GM23338 (cell line): Measurements from ENCODE around the gene MYO5B. TPM values are rescaled to one million over a fixed set of nuclear protein-coding genes. Genes with fewer than 3 reads are reported as not detected.

Experiments used
- ATAC-seq: fragments of 200-7000 bp; cut with Tn5 transposase; 3 replicates; pipeline ENCODE4 v1.9.1; 2020
- DNase-seq: peaks from one replicate; pipeline ENCODE4 v3.0.0-alpha.2; 2015; ENCODE audit warnings: low spot score
- H2AFZ ChIP-seq: fragments of 200-600 bp; sonication (generic); 2 replicates; pipeline ENCODE4 v1.8.0; 2016; ENCODE audit warnings: antibody characterized with exemption, mild to moderate bottlenecking, moderate library complexity
- H3F3A ChIP-seq: fragments of 200-600 bp; sonication (generic); replicated peaks from 2 replicates; pipeline ENCODE4 v1.8.0; 2017; ENCODE audit warnings: antibody characterized with exemption, mixed run types, low read depth
- H3K27ac ChIP-seq: fragments of 200-600 bp; sonication (generic); 2 replicates; pipeline ENCODE4 v1.6.1; 2016; ENCODE audit warnings: low read depth
- H3K27me3 ChIP-seq: fragments of 200-600 bp; sonication (generic); 2 replicates; pipeline ENCODE4 v1.8.0; 2016; ENCODE audit warnings: mild to moderate bottlenecking, mixed run types, moderate library complexity; ENCODE audit not compliant: insufficient read depth
- H3K36me3 ChIP-seq: fragments of 200-600 bp; sonication (generic); 2 replicates; pipeline ENCODE4 v1.8.0; 2016; ENCODE audit warnings: mild to moderate bottlenecking; ENCODE audit not compliant: insufficient read depth
- H3K4me1 ChIP-seq: fragments of 200-600 bp; sonication (generic); 2 replicates; pipeline ENCODE4 v1.8.0; 2016; ENCODE audit warnings: mild to moderate bottlenecking, moderate library complexity; ENCODE audit not compliant: insufficient read depth
- H3K4me2 ChIP-seq: fragments of 200-600 bp; sonication (generic); 2 replicates; pipeline ENCODE4 v1.7.1; 2017; ENCODE audit warnings: mixed run types
- H3K4me3 ChIP-seq: fragments of 200-600 bp; sonication (generic); 2 replicates; pipeline ENCODE4 v1.6.1; 2016; ENCODE audit warnings: mixed run types
- H3K79me2 ChIP-seq: fragments of 200-600 bp; sonication (generic); replicated peaks from 2 replicates; pipeline ENCODE4 v1.8.0; 2017; ENCODE audit warnings: mild to moderate bottlenecking; ENCODE audit not compliant: insufficient read depth
- H3K9me2 ChIP-seq: fragments of 200-600 bp; sonication (generic); 2 replicates; pipeline ENCODE4 v1.8.0; 2017; ENCODE audit not compliant: insufficient read depth
- H4K20me1 ChIP-seq: fragments of 200-600 bp; sonication (generic); replicated peaks from 2 replicates; pipeline ENCODE4 v1.8.0; 2017; ENCODE audit warnings: mild to moderate bottlenecking; ENCODE audit not compliant: insufficient read depth
- H3K27ac Mint-ChIP-seq: 2 replicates; pipeline ENCODE4 v1.8.0; 2020; ENCODE audit warnings: inconsistent platforms, mild to moderate bottlenecking, moderate library complexity, mixed read lengths
- H3K27me3 Mint-ChIP-seq: 3 replicates; pipeline ENCODE4 v1.8.0; 2022; ENCODE audit warnings: low read depth, mild to moderate bottlenecking, moderate library complexity, mixed read lengths, inconsistent platforms; ENCODE audit not compliant: insufficient read depth, poor library complexity
- H3K36me3 Mint-ChIP-seq: 3 replicates; pipeline ENCODE4 v1.8.0; 2021; ENCODE audit warnings: low read depth, mild to moderate bottlenecking, inconsistent platforms, moderate library complexity, mixed read lengths
- H3K4me1 Mint-ChIP-seq: 3 replicates; pipeline ENCODE4 v1.8.0; 2020; ENCODE audit warnings: mild to moderate bottlenecking, inconsistent platforms, mixed read lengths
- H3K4me3 Mint-ChIP-seq: 3 replicates; pipeline ENCODE4 v1.8.0; 2021; ENCODE audit warnings: moderate library complexity, mild to moderate bottlenecking, inconsistent platforms, mixed read lengths
- H3K9me3 Mint-ChIP-seq: 3 replicates; pipeline ENCODE4 v1.8.0; 2020; ENCODE audit warnings: moderate library complexity, mild to moderate bottlenecking, inconsistent platforms, mixed read lengths
- CTCF ChIP-seq, 2 experiments: fragments of 200-600 bp in 1 of 2; sonication (generic) in 1 of 2; conservative IDR thresholded peaks; 2 replicates each; pipeline versions ENCODE4 v1.5.1 to v1.6.1; 2016 to 2017; ENCODE audit warnings: antibody characterized with exemption in 2 of 2, low read depth in 2 of 2, mild to moderate bottlenecking in 2 of 2, moderate library complexity in 1 of 2
- EZH2 ChIP-seq: fragments of 200-600 bp; sonication (generic); IDR thresholded peaks from one replicate; pipeline ENCODE4 v1.8.0; 2017; ENCODE audit warnings: antibody characterized with exemption, mild to moderate bottlenecking, low read depth; ENCODE audit not compliant: unreplicated experiment
- EZH2phosphoT487 ChIP-seq: fragments of 200-600 bp; sonication (generic); IDR thresholded peaks from one replicate; pipeline ENCODE4 v1.8.1; 2018; ENCODE audit warnings: antibody characterized with exemption; ENCODE audit not compliant: unreplicated experiment
- NANOG ChIP-seq: IDR thresholded peaks from 2 replicates; pipeline ENCODE4 v1.6.1; 2016; ENCODE audit warnings: antibody characterized with exemption, borderline replicate concordance
- POLR2AphosphoS5 ChIP-seq: IDR thresholded peaks from 2 replicates; pipeline ENCODE4 v1.6.1; 2016; ENCODE audit warnings: antibody characterized with exemption, low read depth
- REST ChIP-seq: IDR thresholded peaks from one replicate; pipeline ENCODE4 v1.6.1; 2018; ENCODE audit warnings: antibody characterized with exemption; ENCODE audit not compliant: unreplicated experiment
- STAT1 ChIP-seq: IDR thresholded peaks from one replicate; pipeline ENCODE4 v1.6.1; 2016; ENCODE audit warnings: antibody characterized with exemption; ENCODE audit not compliant: unreplicated experiment
- ZNF114 ChIP-seq: fragments of 250-450 bp; sonication (Bioruptor Pico); IDR thresholded peaks from 2 replicates; pipeline ENCODE4 v1.5.0; 2020; ENCODE audit warnings: mild to moderate bottlenecking, moderate library complexity
- ZNF331 ChIP-seq: fragments of 250-450 bp; sonication (Bioruptor Pico); IDR thresholded peaks from 2 replicates; pipeline ENCODE4 v1.5.0; 2020; ENCODE audit warnings: low read depth, mild to moderate bottlenecking, moderate library complexity
- polyA plus RNA-seq: library from polyadenylated mRNA; unstranded; fragments of >200 nt; fragmentation: Nextera tagmentation; extraction: Ambion mirVana; gene quantifications from 2 replicates; pipeline ENCODE4 v1.2.1, GENCODE V29; 2016
- total RNA-seq: library from RNA; depleted of rRNA; stranded (reverse); fragments of >200 nt; shearing (Covaris generic); gene quantifications from 2 replicates; pipeline ENCODE4 v1.2.3, GENCODE V29; 2014

Gene MYO5B
- total and polyA plus RNA-seq, 2 experiments from 2014 or later = 3.2 to 19.1 TPM

GRCh38 chr18:49955263-49955662, 239.7 kb downstream of the MYO5B start (continued):
- TF ChIP-seq CTCF (conservative IDR thresholded peaks at IDR 0.05; ENCODE audit: low read depth in 2 of 2) (no peak), NANOG (no peak), EZH2phosphoT487 (no peak), EZH2 (no peak)

GRCh38 chr18:49953391-49953790, 241.6 kb downstream of the MYO5B start:
- Histone ChIP-seq H3F3A (no peaks in the 10 kb centered on the region), H3K27ac (no peak overlapping the region), H3K4me1 (no peaks in the 10 kb centered on the region), H3K36me3 (no peaks in the 10 kb centered on the region), H3K4me2 (no peak overlapping the region), H2AFZ (no peak overlapping the region), H3K4me3 (no peak overlapping the region), H4K20me1 (no peaks in the 10 kb centered on the region), H3K9me2 (no peaks in the 10 kb centered on the region), H3K79me2 (no peaks in the 10 kb centered on the region), H3K27me3 (no peaks in the 10 kb centered on the region)
- Mint-ChIP-seq H3K27me3 (peaks cover 3% of the 10 kb centered on the region), H3K27ac (no peak overlapping the region), H3K36me3 (no peaks in the 10 kb centered on the region), H3K9me3 (no peaks in the 10 kb centered on the region), H3K4me1 (peaks cover 8% of the 10 kb centered on the region; the same call in 2 of the 3 replicates), H3K4me3 (no peak overlapping the region)
- no peak for TF ChIP-seq REST
- ATAC-seq = no peak
- no peak for DNase-seq

- no peak overlapping the region for H2AFZ ChIP-seq
- H3K36me3 ChIP-seq = no peaks in the 10 kb centered on the region
- H3K9me2 ChIP-seq = no peaks in the 10 kb centered on the region
- no peaks in the 10 kb centered on the region for H3K79me2 ChIP-seq
- Mint-ChIP-seq H3K4me1 (peaks cover 10% of the 10 kb centered on the region), H3K36me3 (no peaks in the 10 kb centered on the region), H3K4me3 (no peak overlapping the region), H3K9me3 (no peaks in the 10 kb centered on the region; the same call in 2 of the 3 replicates), H3K27me3 (peaks cover 4% of the 10 kb centered on the region), H3K27ac (no peak overlapping the region)
- H3K4me3 ChIP-seq = no peak overlapping the region
- H4K20me1 ChIP-seq = no peaks in the 10 kb centered on the region; the same call in 1 of the 2 replicates
- DNase-seq (no peak), ATAC-seq (no peak)
- no peak overlapping the region for H3K4me2 ChIP-seq
- no peak overlapping the region for H3K27ac ChIP-seq
- no peaks in the 10 kb centered on the region for H3F3A ChIP-seq
- no peaks in the 10 kb centered on the region for H3K27me3 ChIP-seq
- no peaks in the 10 kb centered on the region for H3K4me1 ChIP-seq
- no peak for TF ChIP-seq NANOG
- TF ChIP-seq ZNF114 (CRISPR knock-in tag) = no peak
- no peak for TF ChIP-seq REST
- TF ChIP-seq ZNF331 (CRISPR knock-in tag) = no peak
- no peak for TF ChIP-seq STAT1
- TF ChIP-seq EZH2 = no peak
- TF ChIP-seq POLR2AphosphoS5 = no peak
Measured at GRCh38 chr18:49949951-49950395, 245.0 kb downstream of the MYO5B start.
